HepG2 (cell line): ENCODE results near the gene STRADA. TPM values are rescaled to one million over a fixed set of nuclear protein-coding genes. Genes with fewer than 3 reads are reported as not detected.

Experiments used
- FOXK1 ChIP-seq: sonication (generic); formaldehyde crosslinking; IDR thresholded peaks from 2 replicates; pipeline ENCODE4 v1.4.0; 2020; ENCODE audit warnings: low read depth, missing genetic modification reagents, borderline replicate concordance
- HNRNPK ChIP-seq: fragments of 200-400 bp; formaldehyde crosslinking; IDR thresholded peaks from 2 replicates; pipeline ENCODE4 v1.6.1; 2018; ENCODE audit warnings: low read length, low read depth, moderate library complexity, mild to moderate bottlenecking; ENCODE audit not compliant: poor library complexity, severe bottlenecking
- HNRNPLL ChIP-seq: fragments of 200-400 bp; formaldehyde crosslinking; IDR thresholded peaks from 2 replicates; pipeline ENCODE4 v1.6.1; 2017; ENCODE audit warnings: mild to moderate bottlenecking, low read depth, low read length; ENCODE audit not compliant: poor library complexity, severe bottlenecking
- MLXIP ChIP-seq: sonication (generic); formaldehyde crosslinking; IDR thresholded peaks from 2 replicates; pipeline ENCODE4 v1.9.0; 2021; ENCODE audit warnings: missing genetic modification reagents, borderline replicate concordance
- NFE2L1 ChIP-seq: sonication (generic); formaldehyde crosslinking; IDR thresholded peaks from 2 replicates; pipeline ENCODE4 v1.4.0; 2020; ENCODE audit warnings: missing genetic modification reagents, mild to moderate bottlenecking, borderline replicate concordance
- RBFOX2 ChIP-seq: fragments of 200-400 bp; formaldehyde crosslinking; IDR thresholded peaks from 2 replicates; pipeline ENCODE4 v1.6.1; 2017; ENCODE audit warnings: low read depth, mild to moderate bottlenecking, low read length
- SNAPC4 ChIP-seq: sonication (generic); formaldehyde crosslinking; IDR thresholded peaks from 2 replicates; pipeline ENCODE4 v1.4.0; 2020; ENCODE audit warnings: mild to moderate bottlenecking, missing genetic modification reagents
- SP1 ChIP-seq, 2 experiments: fragments of 450-650 bp in 1 of 2; sonication (generic) in 1 of 2; formaldehyde crosslinking in 1 of 2; IDR thresholded peaks; 2 replicates each; pipeline versions ENCODE4 v1.4.0 to v1.6.1; 2016 to 2020; ENCODE audit warnings: missing genetic modification reagents in 1 of 2
- UBTF ChIP-seq: sonication (generic); formaldehyde crosslinking; IDR thresholded peaks from 2 replicates; pipeline ENCODE4 v1.4.0; 2020; ENCODE audit warnings: mild to moderate bottlenecking, missing genetic modification reagents
- ZFYVE20 ChIP-seq: sonication (generic); formaldehyde crosslinking; IDR thresholded peaks from 2 replicates; pipeline ENCODE4 v1.8.0; 2023; ENCODE audit warnings: low read depth, mild to moderate bottlenecking, moderate library complexity, missing genetic modification reagents, borderline replicate concordance
- ZIK1 ChIP-seq: sonication (generic); formaldehyde crosslinking; IDR thresholded peaks from 2 replicates; pipeline ENCODE4 v1.5.0; 2020; ENCODE audit warnings: mild to moderate bottlenecking, low read depth, missing genetic modification reagents, borderline replicate concordance
- ZNF33A ChIP-seq: sonication (generic); formaldehyde crosslinking; IDR thresholded peaks from 2 replicates; pipeline ENCODE4 v1.5.1; 2020; ENCODE audit warnings: missing genetic modification reagents, mild to moderate bottlenecking, moderate library complexity, borderline replicate concordance
- polyA plus RNA-seq, 8 experiments: library from polyadenylated mRNA; depleted of rRNA in 3 of 8; stranded (reverse) in 7 of 8; unstranded in 1 of 8; fragments of >200 nt; fragmentation: Illumina TruSeq in 4 of 8; extraction: Trizol in 4 of 8; gene quantifications; 2 replicates each; pipeline versions ENCODE4 v1.2.1 to v1.2.3, GENCODE V29; 2011 to 2016; ENCODE audit warnings: low read depth in 4 of 8, missing spikeins in 1 of 8, mixed read lengths in 1 of 8; ENCODE audit not compliant: insufficient read depth in 1 of 8
- total RNA-seq, 5 experiments: library from RNA; depleted of rRNA; stranded (reverse); fragments of >200 nt; fragmentation: Illumina TruSeq; extraction: Trizol; gene quantifications; 2 replicates each; pipeline ENCODE4 v1.2.3, GENCODE V29; 2016; ENCODE audit warnings: low read depth in 1 of 5

Gene STRADA
- total and polyA plus RNA-seq, 2 of the 13 experiments (the other 11 are each of a cell fraction or from before 2014, with no cell fraction given), result 17.6 to 17.9 TPM

GRCh38 chr17:63773272-63774140, 31.9 kb upstream of the STRADA start, which contains the start of gene CCDC47 (continued):
- TF ChIP-seq SNAPC4 (CRISPR knock-in tag), result peak; percentile 91; the same call in 1 of the 2 replicates
- TF ChIP-seq RBFOX2, result peak; percentile 96
- TF ChIP-seq NFE2L1 (CRISPR knock-in tag), result no peak; the same call in 1 of the 2 replicates
- 0 out of 2 replicates have a peak, but pooled peaks have one; percentile 62 for TF ChIP-seq MLXIP (CRISPR knock-in tag)
- TF ChIP-seq SP1 (IDR thresholded peaks at IDR 0.05), result no peak
- peak; percentile 70 for TF ChIP-seq SP1 (CRISPR knock-in tag; IDR thresholded peaks at IDR 0.05)
- TF ChIP-seq FOXK1 (CRISPR knock-in tag), result peak; percentile 77
- TF ChIP-seq HNRNPLL, result peak; percentile 100
- peak; percentile 89 for TF ChIP-seq ZFYVE20 (CRISPR knock-in tag)
- peak; percentile 41; the same call in 1 of the 2 replicates for TF ChIP-seq ZIK1 (CRISPR knock-in tag)
- peak; percentile 98 for TF ChIP-seq UBTF (CRISPR knock-in tag)
- TF ChIP-seq ZNF33A (CRISPR knock-in tag), result peak; percentile 58; the same call in 1 of the 2 replicates
- TF ChIP-seq HNRNPK, result no peak
